Measurements from ENCODE around the gene RABGGTA.

RABGGTA gene

GRCh38 chr14:24271134-24271833 lies at the start of gene RABGGTA:
Gene RABGGTA (minus strand): TSS chr14:24271597. CDS start chr14:24271115, 482 bp downstream.
- DNase-seq (ENCODE audit: low read depth) = peak; percentile 81

GRCh38 chr14:24317141-24317928 lies 45.9 kb upstream of the RABGGTA start:
- DNase-seq (ENCODE audit: low read depth) = no peak

GRCh38 chr14:24316597-24316950 lies 45.2 kb upstream of the RABGGTA start:
- DNase-seq (ENCODE audit: low read depth) = no peak

- peak; percentile 35 for DNase-seq (ENCODE audit: low read depth)
These were observed 44.6 kb upstream of the RABGGTA start for GRCh38 chr14:24315807-24316596.

GRCh38 chr14:24315243-24315806 lies 43.9 kb upstream of the RABGGTA start:
- DNase-seq (ENCODE audit: low read depth) = no peak

GRCh38 chr14:24314377-24315193 lies 43.2 kb upstream of the RABGGTA start:
- DNase-seq (ENCODE audit: low read depth) = no peak

GRCh38 chr14:24313913-24314312 lies 42.5 kb upstream of the RABGGTA start:
- DNase-seq (ENCODE audit: low read depth) = no peak

GRCh38 chr14:24312736-24313507 lies 41.5 kb upstream of the RABGGTA start:
- no peak for DNase-seq (ENCODE audit: low read depth)

GRCh38 chr14:24311837-24312615 lies 40.6 kb upstream of the RABGGTA start:
- DNase-seq (ENCODE audit: low read depth) = peak; percentile 46

GRCh38 chr14:24310646-24311604 lies 39.5 kb upstream of the RABGGTA start, which contains the start of gene LTB4R:
Gene LTB4R (plus strand): TSS chr14:24311502. CDS start chr14:24315652, 4,150 bp downstream.
- DNase-seq (ENCODE audit: low read depth) = peak; percentile 68

- DNase-seq (ENCODE audit: low read depth) = no peak
These were observed 38.9 kb upstream of the RABGGTA start for GRCh38 chr14:24310265-24310645.

GRCh38 chr14:24309538-24310264 lies 38.3 kb upstream of the RABGGTA start, which contains the start of gene LTB4R2:
Gene LTB4R2 (plus strand): TSS chr14:24310140. CDS start chr14:24310665, 525 bp downstream.
- no peak for DNase-seq (ENCODE audit: low read depth)

- no peak for DNase-seq (ENCODE audit: low read depth)
These were observed 37.1 kb upstream of the RABGGTA start for GRCh38 chr14:24308342-24309124.

GRCh38 chr14:24307575-24308341 lies 36.4 kb upstream of the RABGGTA start, which contains the start of gene CIDEB:
Gene CIDEB (minus strand): TSS chr14:24307977. CDS start chr14:24307858, 119 bp downstream.
- peak; percentile 40 for DNase-seq (ENCODE audit: low read depth)

GRCh38 chr14:24307156-24307574 lies 35.8 kb upstream of the RABGGTA start:
- no peak for DNase-seq (ENCODE audit: low read depth)

GRCh38 chr14:24304019-24304387 lies 32.6 kb upstream of the RABGGTA start:
- no peak for DNase-seq (ENCODE audit: low read depth)
